ENCODE results near the gene RGS7. TPM values are rescaled to one million over a fixed set of nuclear protein-coding genes. Genes with fewer than 3 reads are reported as not detected.

RGS7 gene
- polyA plus RNA-seq, 1 donor: 2.1 TPM

GRCh38 chr1:240833075-240833474 is 523.9 kb downstream of the RGS7 start:
- Histone ChIP-seq H3K4me1 (ENCODE audit: control insufficient read depth, insufficient read depth, low read length) (no peaks in the 10 kb centered on the region), H3K4me3 (ENCODE audit: low read length) (no peak overlapping the region), H3K27ac (ENCODE audit: low read length) (no peak overlapping the region), H3K36me3 (ENCODE audit: control insufficient read depth, insufficient read depth, low read length) (no peaks in the 10 kb centered on the region), H3K9me3 (ENCODE audit: control insufficient read depth, low read depth, low read length) (no peaks in the 10 kb centered on the region), H3K27me3 (ENCODE audit: control insufficient read depth, insufficient read depth, low read length) (no peaks in the 10 kb centered on the region)
- DNase-seq: no peak
- no CpG with 5 or more reads among the region's 6 CpGs for WGBS (ENCODE audit: insufficient coverage, low lambda C conversion rate)

GRCh38 chr1:240831922-240832321 is 525.1 kb downstream of the RGS7 start:
- Histone ChIP-seq H3K9me3 (ENCODE audit: control insufficient read depth, low read depth, low read length) (no peaks in the 10 kb centered on the region), H3K36me3 (ENCODE audit: control insufficient read depth, insufficient read depth, low read length) (no peaks in the 10 kb centered on the region), H3K27me3 (ENCODE audit: control insufficient read depth, insufficient read depth, low read length) (no peaks in the 10 kb centered on the region), H3K4me3 (ENCODE audit: low read length) (no peak overlapping the region), H3K27ac (ENCODE audit: low read length) (no peak overlapping the region), H3K4me1 (ENCODE audit: control insufficient read depth, insufficient read depth, low read length) (no peaks in the 10 kb centered on the region)
- WGBS (ENCODE audit: insufficient coverage, low lambda C conversion rate): no CpG with 5 or more reads among the region's 3 CpGs
- DNase-seq: no peak

GRCh38 chr1:240831191-240831631 is 525.8 kb downstream of the RGS7 start:
- no peaks in the 10 kb centered on the region for H3K9me3 ChIP-seq (ENCODE audit: control insufficient read depth, low read depth, low read length)
- H3K36me3 ChIP-seq (ENCODE audit: control insufficient read depth, insufficient read depth, low read length): no peaks in the 10 kb centered on the region
- DNase-seq: no peak
- H3K4me3 ChIP-seq (ENCODE audit: low read length): no peak overlapping the region
- 80% methylated on average over 2 of the region's 3 CpGs for WGBS (ENCODE audit: insufficient coverage, low lambda C conversion rate)
- no peaks in the 10 kb centered on the region for H3K27me3 ChIP-seq (ENCODE audit: control insufficient read depth, insufficient read depth, low read length)
- no peak overlapping the region for H3K27ac ChIP-seq (ENCODE audit: low read length)
- no peaks in the 10 kb centered on the region for H3K4me1 ChIP-seq (ENCODE audit: control insufficient read depth, insufficient read depth, low read length)

GRCh38 chr1:240829487-240829886 is 527.5 kb downstream of the RGS7 start:
- no peak overlapping the region for H3K27ac ChIP-seq (ENCODE audit: low read length)
- H3K36me3 ChIP-seq (ENCODE audit: control insufficient read depth, insufficient read depth, low read length): no peaks in the 10 kb centered on the region
- DNase-seq: no peak
- no peak overlapping the region for H3K4me3 ChIP-seq (ENCODE audit: low read length)
- 100% methylated on average over 1 of the region's 3 CpGs for WGBS (ENCODE audit: insufficient coverage, low lambda C conversion rate)
- no peaks in the 10 kb centered on the region for H3K9me3 ChIP-seq (ENCODE audit: control insufficient read depth, low read depth, low read length)
- H3K27me3 ChIP-seq (ENCODE audit: control insufficient read depth, insufficient read depth, low read length): no peaks in the 10 kb centered on the region
- no peaks in the 10 kb centered on the region for H3K4me1 ChIP-seq (ENCODE audit: control insufficient read depth, insufficient read depth, low read length)

GRCh38 chr1:240827786-240828185 is 529.2 kb downstream of the RGS7 start:
- peaks cover 7% of the 10 kb centered on the region for H3K9me3 ChIP-seq (ENCODE audit: control insufficient read depth, low read depth, low read length)
- H3K36me3 ChIP-seq (ENCODE audit: control insufficient read depth, insufficient read depth, low read length): no peaks in the 10 kb centered on the region
- H3K4me1 ChIP-seq (ENCODE audit: control insufficient read depth, insufficient read depth, low read length): no peaks in the 10 kb centered on the region
- H3K27me3 ChIP-seq (ENCODE audit: control insufficient read depth, insufficient read depth, low read length): no peaks in the 10 kb centered on the region
- no CpG with 5 or more reads among the region's 1 CpG for WGBS (ENCODE audit: insufficient coverage, low lambda C conversion rate)
- H3K27ac ChIP-seq (ENCODE audit: low read length): no peak overlapping the region
- H3K4me3 ChIP-seq (ENCODE audit: low read length): no peak overlapping the region
- DNase-seq: no peak

GRCh38 chr1:240824238-240824637 is 532.8 kb downstream of the RGS7 start:
- H3K9me3 ChIP-seq (ENCODE audit: control insufficient read depth, low read depth, low read length): peaks cover 7% of the 10 kb centered on the region
- DNase-seq: no peak
- no peaks in the 10 kb centered on the region for H3K27me3 ChIP-seq (ENCODE audit: control insufficient read depth, insufficient read depth, low read length)
- H3K4me3 ChIP-seq (ENCODE audit: low read length): no peak overlapping the region
- no peak overlapping the region for H3K27ac ChIP-seq (ENCODE audit: low read length)
- WGBS (ENCODE audit: insufficient coverage, low lambda C conversion rate): no CpG with 5 or more reads among the region's 9 CpGs
- no peaks in the 10 kb centered on the region for H3K36me3 ChIP-seq (ENCODE audit: control insufficient read depth, insufficient read depth, low read length)
- no peaks in the 10 kb centered on the region for H3K4me1 ChIP-seq (ENCODE audit: control insufficient read depth, insufficient read depth, low read length)

- no peaks in the 10 kb centered on the region for H3K27me3 ChIP-seq (ENCODE audit: control insufficient read depth, insufficient read depth, low read length)
- no CpG with 5 or more reads among the region's 31 CpGs for WGBS (ENCODE audit: insufficient coverage, low lambda C conversion rate)
- no peak overlapping the region for H3K4me3 ChIP-seq (ENCODE audit: low read length)
- no peaks in the 10 kb centered on the region for H3K36me3 ChIP-seq (ENCODE audit: control insufficient read depth, insufficient read depth, low read length)
- H3K27ac ChIP-seq (ENCODE audit: low read length): no peak overlapping the region
- DNase-seq: no peak
- no peaks in the 10 kb centered on the region for H3K4me1 ChIP-seq (ENCODE audit: control insufficient read depth, insufficient read depth, low read length)
- peaks cover 7% of the 10 kb centered on the region for H3K9me3 ChIP-seq (ENCODE audit: control insufficient read depth, low read depth, low read length)
These were observed 533.6 kb downstream of the RGS7 start for GRCh38 chr1:240823357-240823756.

- WGBS (ENCODE audit: insufficient coverage, low lambda C conversion rate): 100% methylated on average over 2 of the region's 2 CpGs
- peaks cover 7% of the 10 kb centered on the region for H3K9me3 ChIP-seq (ENCODE audit: control insufficient read depth, low read depth, low read length)
- no peaks in the 10 kb centered on the region for H3K36me3 ChIP-seq (ENCODE audit: control insufficient read depth, insufficient read depth, low read length)
- no peak overlapping the region for H3K4me3 ChIP-seq (ENCODE audit: low read length)
- no peaks in the 10 kb centered on the region for H3K4me1 ChIP-seq (ENCODE audit: control insufficient read depth, insufficient read depth, low read length)
- H3K27me3 ChIP-seq (ENCODE audit: control insufficient read depth, insufficient read depth, low read length): no peaks in the 10 kb centered on the region
- H3K27ac ChIP-seq (ENCODE audit: low read length): no peak overlapping the region
- no peak for DNase-seq
These were observed 535.1 kb downstream of the RGS7 start for GRCh38 chr1:240821925-240822324.

- no CpG with 5 or more reads among the region's 3 CpGs for WGBS (ENCODE audit: insufficient coverage, low lambda C conversion rate)
- no peaks in the 10 kb centered on the region for H3K4me1 ChIP-seq (ENCODE audit: control insufficient read depth, insufficient read depth, low read length)
- no peaks in the 10 kb centered on the region for H3K27me3 ChIP-seq (ENCODE audit: control insufficient read depth, insufficient read depth, low read length)
- H3K36me3 ChIP-seq (ENCODE audit: control insufficient read depth, insufficient read depth, low read length): no peaks in the 10 kb centered on the region
- no peak for DNase-seq
- no peak overlapping the region for H3K4me3 ChIP-seq (ENCODE audit: low read length)
- H3K9me3 ChIP-seq (ENCODE audit: control insufficient read depth, low read depth, low read length): peaks cover 7% of the 10 kb centered on the region
- H3K27ac ChIP-seq (ENCODE audit: low read length): no peak overlapping the region
These were observed 536.2 kb downstream of the RGS7 start for GRCh38 chr1:240820816-240821215.

GRCh38 chr1:240816472-240816871 is 540.5 kb downstream of the RGS7 start:
- no peak for DNase-seq
- WGBS (ENCODE audit: insufficient coverage, low lambda C conversion rate): 65% methylated on average over 2 of the region's 2 CpGs

GRCh38 chr1:240813720-240814119 is 543.3 kb downstream of the RGS7 start:
- H3K36me3 ChIP-seq (ENCODE audit: control insufficient read depth, insufficient read depth, low read length): no peaks in the 10 kb centered on the region
- no peak overlapping the region for H3K27ac ChIP-seq (ENCODE audit: low read length)
- no peak for DNase-seq
- 57% methylated on average over 1 of the region's 2 CpGs for WGBS (ENCODE audit: insufficient coverage, low lambda C conversion rate)
- H3K9me3 ChIP-seq (ENCODE audit: control insufficient read depth, low read depth, low read length): no peaks in the 10 kb centered on the region
- no peaks in the 10 kb centered on the region for H3K27me3 ChIP-seq (ENCODE audit: control insufficient read depth, insufficient read depth, low read length)
- no peaks in the 10 kb centered on the region for H3K4me1 ChIP-seq (ENCODE audit: control insufficient read depth, insufficient read depth, low read length)
- no peak overlapping the region for H3K4me3 ChIP-seq (ENCODE audit: low read length)

More at GRCh38 chr1:240816472-240816871, 540.5 kb downstream of the RGS7 start:
- Histone ChIP-seq H3K4me3 (ENCODE audit: low read length) (no peak overlapping the region), H3K4me1 (ENCODE audit: control insufficient read depth, insufficient read depth, low read length) (no peaks in the 10 kb centered on the region), H3K36me3 (ENCODE audit: control insufficient read depth, insufficient read depth, low read length) (no peaks in the 10 kb centered on the region), H3K9me3 (ENCODE audit: control insufficient read depth, low read depth, low read length) (no peaks in the 10 kb centered on the region), H3K27ac (ENCODE audit: low read length) (no peak overlapping the region), H3K27me3 (ENCODE audit: control insufficient read depth, insufficient read depth, low read length) (no peaks in the 10 kb centered on the region)

All from large intestine (tissue), 3 donors.